H9 (cell line): ENCODE data around the gene CADM1. TPM values are rescaled to one million over a fixed set of nuclear protein-coding genes. Genes with fewer than 3 reads are reported as not detected.

Experiments
- DNase-seq: peaks from one replicate; pipeline ENCODE4 v3.0.0-alpha.2; 2017
- H2AFZ ChIP-seq: one replicate; pipeline ENCODE4 v1.6.1; 2013; ENCODE audit warnings: mild to moderate bottlenecking, low read length, control low read depth, moderate library complexity
- H2AK5ac ChIP-seq: 2 replicates; pipeline ENCODE4 v1.6.1; 2013; ENCODE audit warnings: low read length, control low read depth, mixed read lengths; ENCODE audit not compliant: insufficient read length
- H2BK120ac ChIP-seq: one replicate; pipeline ENCODE4 v1.6.1; 2013; ENCODE audit warnings: low read depth, mild to moderate bottlenecking, low read length, control low read depth, inconsistent platforms; ENCODE audit not compliant: poor library complexity, severe bottlenecking
- H2BK12ac ChIP-seq: 2 replicates; pipeline ENCODE4 v1.6.1; 2013; ENCODE audit warnings: low read length, control low read depth, mixed read lengths, low read depth; ENCODE audit not compliant: insufficient read length
- H2BK15ac ChIP-seq: 2 replicates; pipeline ENCODE4 v1.6.1; 2013; ENCODE audit warnings: low read depth, low read length, control low read depth
- H2BK20ac ChIP-seq: one replicate; pipeline ENCODE4 v1.6.1; 2013; ENCODE audit warnings: low read depth, mild to moderate bottlenecking, low read length, control low read depth, inconsistent platforms; ENCODE audit not compliant: poor library complexity, severe bottlenecking
- H2BK5ac ChIP-seq: 2 replicates; pipeline ENCODE4 v1.6.1; 2013; ENCODE audit warnings: low read length, control low read depth, mixed read lengths; ENCODE audit not compliant: insufficient read length
- H3K14ac ChIP-seq: 2 replicates; pipeline ENCODE4 v1.6.1; 2013; ENCODE audit warnings: low read length, control low read depth; ENCODE audit not compliant: insufficient read depth
- H3K18ac ChIP-seq: 2 replicates; pipeline ENCODE4 v1.6.1; 2013; ENCODE audit warnings: low read depth, mild to moderate bottlenecking, mixed read lengths, low read length, control low read depth; ENCODE audit not compliant: insufficient read length
- H3K23ac ChIP-seq: 2 replicates; pipeline ENCODE4 v1.6.1; 2013; ENCODE audit warnings: low read length, control low read depth, mixed read lengths, low read depth; ENCODE audit not compliant: insufficient read length
- H3K23me2 ChIP-seq: 2 replicates; pipeline ENCODE4 v1.6.1; 2013; ENCODE audit warnings: low read depth, mild to moderate bottlenecking, mixed read lengths, low read length, control low read depth; ENCODE audit not compliant: insufficient read length, poor library complexity, severe bottlenecking
- H3K27ac ChIP-seq: 2 replicates; pipeline ENCODE4 v1.5.1; 2013; ENCODE audit warnings: low read length, control low read depth, mixed read lengths, low read depth; ENCODE audit not compliant: insufficient read length
- H3K27me3 ChIP-seq: 2 replicates; pipeline ENCODE4 v1.6.1; 2013; ENCODE audit warnings: low read length, control low read depth, inconsistent platforms; ENCODE audit not compliant: insufficient read depth
- H3K4ac ChIP-seq: 2 replicates; pipeline ENCODE4 v1.6.1; 2013; ENCODE audit warnings: low read depth, mild to moderate bottlenecking, control low read depth, inconsistent platforms, low read length, moderate library complexity
- H3K4me1 ChIP-seq: 2 replicates; pipeline ENCODE4 v1.6.1; 2013; ENCODE audit warnings: low read length, control low read depth, inconsistent platforms; ENCODE audit not compliant: insufficient read depth
- H3K4me2 ChIP-seq: 2 replicates; pipeline ENCODE4 v1.6.1; 2013; ENCODE audit warnings: low read length, control low read depth, mixed read lengths; ENCODE audit not compliant: insufficient read length, insufficient read depth
- H3K56ac ChIP-seq: 2 replicates; pipeline ENCODE4 v1.6.1; 2013; ENCODE audit warnings: low read depth, mild to moderate bottlenecking, mixed read lengths, low read length, control low read depth; ENCODE audit not compliant: insufficient read length
- H3K79me1 ChIP-seq: 2 replicates; pipeline ENCODE4 v1.6.1; 2013; ENCODE audit warnings: low read depth, mild to moderate bottlenecking, moderate library complexity, low read length, control low read depth, inconsistent platforms; ENCODE audit not compliant: insufficient read depth, poor library complexity, severe bottlenecking
- H3K79me2 ChIP-seq: 2 replicates; pipeline ENCODE4 v1.6.1; 2013; ENCODE audit warnings: low read length, control low read depth, inconsistent platforms; ENCODE audit not compliant: insufficient read depth
- H3K9ac ChIP-seq: 2 replicates; pipeline ENCODE4 v1.6.1; 2013; ENCODE audit warnings: low read length, control low read depth, mixed read lengths; ENCODE audit not compliant: insufficient read length; ENCODE audit errors: extremely low read depth
- H3K9me3 ChIP-seq: one replicate; pipeline ENCODE4 v1.6.1; 2013; ENCODE audit warnings: low read depth, low read length, inconsistent platforms; ENCODE audit not compliant: control insufficient read depth
- H3T11ph ChIP-seq: one replicate; pipeline ENCODE4 v1.6.1; 2013; ENCODE audit warnings: mild to moderate bottlenecking, low read length, control low read depth, inconsistent platforms
- H4K20me1 ChIP-seq: one replicate; pipeline ENCODE4 v1.6.1; 2013; ENCODE audit not compliant: control insufficient read depth, insufficient read length, insufficient read depth
- H4K5ac ChIP-seq: 2 replicates; pipeline ENCODE4 v1.6.1; 2013; ENCODE audit warnings: low read depth, mild to moderate bottlenecking, mixed read lengths, low read length, control low read depth; ENCODE audit not compliant: insufficient read length
- H4K8ac ChIP-seq: replicated peaks from 2 replicates; pipeline ENCODE4 v1.6.1; 2013; ENCODE audit warnings: low read length, control low read depth, mixed read lengths, low read depth; ENCODE audit not compliant: insufficient read length
- H4K91ac ChIP-seq: 2 replicates; pipeline ENCODE4 v1.6.1; 2013; ENCODE audit warnings: low read depth, mild to moderate bottlenecking, moderate library complexity, mixed read lengths, low read length, control low read depth; ENCODE audit not compliant: insufficient read length
- H3K27ac Mint-ChIP-seq, 3 experiments: 2 replicates in 2 of 3; 3 replicates in 1 of 3; pipeline ENCODE4 v1.8.0; 2020 to 2021; ENCODE audit warnings: mixed read lengths in 3 of 3, mild to moderate bottlenecking in 1 of 3, moderate library complexity in 1 of 3
- H3K27me3 Mint-ChIP-seq: 2 replicates; pipeline ENCODE4 v1.8.0; 2021; ENCODE audit warnings: low read depth, mild to moderate bottlenecking, moderate library complexity, mixed read lengths
- H3K36me3 Mint-ChIP-seq, 3 experiments: 2 replicates in 2 of 3; 3 replicates in 1 of 3; pipeline ENCODE4 v1.8.0; 2020 to 2021; ENCODE audit warnings: low read depth in 3 of 3, mixed read lengths in 3 of 3; ENCODE audit not compliant: insufficient read depth in 1 of 3
- H3K4me1 Mint-ChIP-seq, 2 experiments: 2 replicates each; pipeline ENCODE4 v1.8.0; 2020; ENCODE audit warnings: mixed read lengths in 2 of 2
- H3K4me3 Mint-ChIP-seq, 2 experiments: 2 replicates in 1 of 2; 3 replicates in 1 of 2; pipeline ENCODE4 v1.8.0; 2020 to 2021; ENCODE audit warnings: mild to moderate bottlenecking in 2 of 2, mixed read lengths in 2 of 2, moderate library complexity in 1 of 2
- H3K9me3 Mint-ChIP-seq, 2 experiments: 2 replicates in 1 of 2; 3 replicates in 1 of 2; pipeline ENCODE4 v1.8.0; 2020; ENCODE audit warnings: mild to moderate bottlenecking in 2 of 2, mixed read lengths in 2 of 2, moderate library complexity in 1 of 2
- WGBS: extraction: QIAGEN DNeasy Blood & Tissue Kit; methylation state at CpG from one replicate; pipeline ENCODE4 v1.1.7; 2013; ENCODE audit warnings: missing lambda C conversion rate, low lambda C conversion rate, mixed read lengths; ENCODE audit not compliant: insufficient read length; ENCODE audit errors: extremely low coverage; 5-methylcytosine and 5-hydroxymethylcytosine counted together
- total RNA-seq: library from RNA; stranded (reverse); gene quantifications from 2 replicates; pipeline ENCODE4 v1.2.1, GENCODE V29; 2021
- TF ChIP-seq, protein P1 (sequence below): fragments of 200-600 bp; sonication (generic); conservative IDR thresholded peaks from 3 replicates; pipeline ENCODE4 v1.8.0; 2021; ENCODE audit warnings: antibody characterized with exemption, mild to moderate bottlenecking

CADM1 gene
- total RNA-seq, 1 experiment from 2014 or later, result 11.9 TPM

DNA sequence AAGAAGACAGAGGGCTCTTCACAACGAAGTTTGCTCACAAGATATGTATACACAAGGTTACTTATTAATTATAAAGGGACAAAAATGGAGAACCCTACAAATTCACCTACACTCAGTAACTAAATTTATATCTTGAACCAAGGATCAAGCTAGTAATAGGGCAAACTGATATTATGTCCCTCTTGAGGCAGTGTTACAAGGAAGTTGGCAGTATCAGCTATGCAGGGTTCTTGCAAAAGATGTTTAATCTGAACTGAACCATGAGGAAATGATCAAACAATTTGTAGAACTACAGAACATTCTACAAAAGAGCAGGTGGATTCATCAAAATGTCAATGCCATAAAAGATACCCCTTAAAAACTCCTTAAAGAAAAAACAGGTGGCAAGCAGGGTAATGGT, 10.7 kb downstream of the CADM1 start:
- no peak overlapping the region for H3K4me2 ChIP-seq
- H4K91ac ChIP-seq, result no peak overlapping the region
- no peaks in the 10 kb centered on the region for H3K79me2 ChIP-seq
- H2BK12ac ChIP-seq, result no peak overlapping the region
- H3K27ac Mint-ChIP-seq, result no peak overlapping the region
- H2AK5ac ChIP-seq, result no peak overlapping the region
- no peak overlapping the region for H4K5ac ChIP-seq
- no peaks in the 10 kb centered on the region for H3K79me1 ChIP-seq
- H3K36me3 Mint-ChIP-seq, result 0 out of 7 replicates have a peak, but pooled peaks cover 0 to 3% (median 0%) of the 10 kb centered on the region in 3 experiments
- H3K18ac ChIP-seq, result no peak overlapping the region
- peaks cover 15% of the 10 kb centered on the region for H3K27me3 Mint-ChIP-seq
- no peak overlapping the region for H3K4me3 Mint-ChIP-seq
- DNase-seq, result no peak
- H3K4ac ChIP-seq, result no peak overlapping the region
- H3K4me1 Mint-ChIP-seq, result peaks cover 14 to 26% of the 10 kb centered on the region in 2 experiments
- no peak overlapping the region for H2BK5ac ChIP-seq
- H3K9me3 ChIP-seq, result no peaks in the 10 kb centered on the region
- no peaks in the 10 kb centered on the region for H3K9me3 Mint-ChIP-seq
- H4K20me1 ChIP-seq, result no peaks in the 10 kb centered on the region
- no peak overlapping the region for H2BK120ac ChIP-seq
- no peak overlapping the region for H2BK15ac ChIP-seq
- no peak overlapping the region for H3K56ac ChIP-seq
- H3K4me1 ChIP-seq, result no peaks in the 10 kb centered on the region
- H3K23me2 ChIP-seq, result no peaks in the 10 kb centered on the region
- H3K27ac ChIP-seq, result no peak overlapping the region
- no peak overlapping the region for H4K8ac ChIP-seq
- H2AFZ ChIP-seq, result no peak overlapping the region
- no peak overlapping the region for H3T11ph ChIP-seq
- no peak overlapping the region for H2BK20ac ChIP-seq
- no peak overlapping the region for H3K9ac ChIP-seq
- TF ChIP-seq, protein P1, sequence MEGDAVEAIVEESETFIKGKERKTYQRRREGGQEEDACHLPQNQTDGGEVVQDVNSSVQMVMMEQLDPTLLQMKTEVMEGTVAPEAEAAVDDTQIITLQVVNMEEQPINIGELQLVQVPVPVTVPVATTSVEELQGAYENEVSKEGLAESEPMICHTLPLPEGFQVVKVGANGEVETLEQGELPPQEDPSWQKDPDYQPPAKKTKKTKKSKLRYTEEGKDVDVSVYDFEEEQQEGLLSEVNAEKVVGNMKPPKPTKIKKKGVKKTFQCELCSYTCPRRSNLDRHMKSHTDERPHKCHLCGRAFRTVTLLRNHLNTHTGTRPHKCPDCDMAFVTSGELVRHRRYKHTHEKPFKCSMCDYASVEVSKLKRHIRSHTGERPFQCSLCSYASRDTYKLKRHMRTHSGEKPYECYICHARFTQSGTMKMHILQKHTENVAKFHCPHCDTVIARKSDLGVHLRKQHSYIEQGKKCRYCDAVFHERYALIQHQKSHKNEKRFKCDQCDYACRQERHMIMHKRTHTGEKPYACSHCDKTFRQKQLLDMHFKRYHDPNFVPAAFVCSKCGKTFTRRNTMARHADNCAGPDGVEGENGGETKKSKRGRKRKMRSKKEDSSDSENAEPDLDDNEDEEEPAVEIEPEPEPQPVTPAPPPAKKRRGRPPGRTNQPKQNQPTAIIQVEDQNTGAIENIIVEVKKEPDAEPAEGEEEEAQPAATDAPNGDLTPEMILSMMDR, result no peak
- no peak overlapping the region for H3K14ac ChIP-seq
- H3K23ac ChIP-seq, result no peak overlapping the region
- no CpG with 5 or more reads among the region's 1 CpG for WGBS
- no peaks in the 10 kb centered on the region for H3K27me3 ChIP-seq
